Activated CD8-positive, alpha-beta memory T cell treated with anti-CD3 and anti-CD28 coated beads for 24 hours (primary cell): Measurements from ENCODE around the gene IL12RB1.
A peak's percentile ranks its signal among the peaks of the same experiment; 100 is the strongest.

Experiments used
- DNase-seq: peaks from one replicate; pipeline ENCODE4 v3.0.0-alpha.2; 2020

Gene IL12RB1

GRCh38 chr19:18085702-18086457 is 854 bp downstream of the IL12RB1 start:
- DNase-seq = no peak

GRCh38 chr19:18083929-18084684 is 2.6 kb downstream of the IL12RB1 start:
- DNase-seq = no peak

DNA sequence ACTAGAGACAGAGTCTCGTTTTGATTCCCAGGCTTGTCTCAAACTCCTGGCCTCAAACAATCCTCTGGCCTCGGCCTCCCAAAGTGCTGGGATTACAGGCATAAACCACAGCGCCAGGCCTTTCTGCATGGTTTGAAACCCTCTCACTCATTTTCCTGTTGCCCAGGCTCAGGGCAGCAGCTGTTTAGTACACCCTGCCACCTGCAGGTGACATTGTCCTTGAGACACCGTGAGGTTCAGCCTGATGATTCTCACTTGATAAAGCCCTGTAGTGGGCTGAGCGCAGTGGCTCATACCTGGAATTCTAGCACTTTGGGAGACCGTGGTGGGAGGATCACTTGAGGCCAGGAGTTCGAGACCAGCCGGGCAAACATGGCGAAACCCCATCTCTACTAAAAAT is 12.5 kb downstream of the IL12RB1 start:
- no peak for DNase-seq

- DNase-seq = no peak
These were observed 13.5 kb downstream of the IL12RB1 start for GRCh38 chr19:18073197-18073596.

DNA sequence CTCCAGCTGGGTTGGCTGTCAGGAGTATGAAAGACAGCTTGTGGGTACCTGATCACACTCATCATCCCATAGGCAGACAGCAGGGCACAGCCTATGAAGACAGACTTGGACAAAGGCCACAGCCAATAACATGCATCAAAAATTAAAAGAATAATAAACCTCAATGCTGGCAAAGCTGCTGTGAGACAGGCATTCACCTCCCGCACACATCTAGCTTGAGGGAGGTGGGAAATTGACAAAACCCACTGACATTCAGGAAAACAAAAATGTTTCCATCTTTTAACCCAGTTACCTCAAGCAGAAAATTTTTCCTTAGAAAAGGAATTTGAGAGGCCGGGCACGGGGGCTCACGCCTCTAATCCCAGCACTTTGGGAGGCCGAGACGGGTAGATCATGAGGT is 14.4 kb downstream of the IL12RB1 start:
- no peak for DNase-seq

DNA sequence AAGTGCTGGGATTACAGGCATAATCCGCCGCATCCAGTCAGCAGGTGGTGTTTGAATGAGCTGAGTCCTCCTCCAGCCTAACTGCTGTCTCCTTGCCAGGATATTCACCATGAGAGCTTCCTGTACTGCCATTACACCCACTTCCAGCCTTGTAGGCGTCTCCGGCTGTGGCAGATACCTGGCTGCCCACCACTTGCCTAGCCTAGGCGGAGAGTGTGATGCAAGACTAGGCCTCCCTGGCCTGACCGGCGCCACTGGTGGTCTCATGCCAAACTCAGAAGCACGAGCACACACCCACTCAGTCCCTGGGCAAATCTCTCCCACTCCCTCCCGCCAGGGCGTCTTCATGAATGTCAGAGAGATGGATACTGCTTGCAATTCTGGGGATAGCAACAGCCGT is 16.6 kb downstream of the IL12RB1 start:
- DNase-seq = no peak

DNA sequence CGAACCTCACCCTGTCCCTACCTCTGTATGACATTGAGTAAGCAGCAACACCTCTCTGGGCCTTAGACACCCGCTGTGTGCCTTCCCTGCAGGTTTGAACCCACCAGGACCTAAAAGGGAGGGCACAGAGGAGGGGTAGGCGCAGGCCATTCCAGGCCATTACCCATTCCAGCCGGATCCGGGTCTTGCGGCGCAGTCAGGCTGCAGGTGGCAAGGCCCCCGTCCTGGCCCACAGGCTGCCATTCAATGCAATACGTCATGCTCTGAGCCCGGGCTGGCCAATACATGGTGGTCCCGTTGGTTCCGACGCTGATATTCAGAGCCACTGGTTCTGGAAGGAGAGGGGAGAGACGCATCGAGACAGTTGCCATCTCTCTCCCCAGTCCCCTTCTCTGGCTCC is 17.4 kb downstream of the IL12RB1 start:
- DNase-seq = no peak

DNA sequence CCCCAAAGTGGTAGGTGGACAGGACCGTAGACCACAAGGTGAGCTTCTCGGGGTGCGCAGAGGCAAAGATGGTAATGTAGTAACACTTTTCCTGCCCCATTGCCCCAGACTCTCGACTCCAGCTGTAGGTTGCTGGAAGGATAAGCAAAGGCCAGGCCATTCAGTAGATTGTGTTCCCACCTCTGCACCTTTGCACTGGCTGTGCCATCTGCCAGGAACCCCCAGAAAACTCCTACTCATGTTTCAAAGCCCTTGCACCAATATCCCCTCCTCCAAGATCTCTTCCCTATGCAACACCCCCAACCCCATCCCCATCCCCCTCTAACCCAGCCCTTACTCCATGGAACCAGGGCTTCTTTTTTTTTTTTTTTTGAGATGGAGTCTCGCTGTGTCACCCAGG is 18.3 kb downstream of the IL12RB1 start:
- DNase-seq = no peak

- DNase-seq = no peak
These were observed 21.6 kb downstream of the IL12RB1 start for GRCh38 chr19:18065173-18065495.

- no peak for DNase-seq
These were observed 23.3 kb downstream of the IL12RB1 start for GRCh38 chr19:18063463-18063862.

- DNase-seq = no peak
These were observed 24.7 kb downstream of the IL12RB1 start for GRCh38 chr19:18062028-18062427.

GRCh38 chr19:18060472-18060871 is 26.3 kb downstream of the IL12RB1 start:
- no peak for DNase-seq

DNA sequence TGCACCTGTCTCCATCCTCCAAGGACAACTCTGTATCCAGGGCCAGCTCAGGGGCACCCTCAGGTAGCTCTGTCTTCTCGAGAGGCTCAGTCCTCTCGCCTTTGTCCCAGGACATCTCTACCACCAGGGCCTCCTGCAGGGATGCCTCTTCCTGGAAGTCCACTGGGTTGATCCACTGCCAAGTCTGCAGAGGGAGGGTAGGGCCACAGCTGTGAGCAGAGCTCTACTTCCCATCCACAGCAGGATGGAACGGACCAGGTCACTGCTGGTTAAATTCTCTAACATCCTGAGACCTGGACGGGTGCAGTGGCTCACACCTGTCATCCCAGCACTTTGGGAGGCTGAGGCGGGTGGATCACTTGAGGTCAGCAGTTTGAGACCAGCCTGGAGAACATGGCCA is 26.8 kb downstream of the IL12RB1 start:
- DNase-seq = no peak

GRCh38 chr19:18059297-18059696 is 27.4 kb downstream of the IL12RB1 start:
- no peak for DNase-seq

DNA sequence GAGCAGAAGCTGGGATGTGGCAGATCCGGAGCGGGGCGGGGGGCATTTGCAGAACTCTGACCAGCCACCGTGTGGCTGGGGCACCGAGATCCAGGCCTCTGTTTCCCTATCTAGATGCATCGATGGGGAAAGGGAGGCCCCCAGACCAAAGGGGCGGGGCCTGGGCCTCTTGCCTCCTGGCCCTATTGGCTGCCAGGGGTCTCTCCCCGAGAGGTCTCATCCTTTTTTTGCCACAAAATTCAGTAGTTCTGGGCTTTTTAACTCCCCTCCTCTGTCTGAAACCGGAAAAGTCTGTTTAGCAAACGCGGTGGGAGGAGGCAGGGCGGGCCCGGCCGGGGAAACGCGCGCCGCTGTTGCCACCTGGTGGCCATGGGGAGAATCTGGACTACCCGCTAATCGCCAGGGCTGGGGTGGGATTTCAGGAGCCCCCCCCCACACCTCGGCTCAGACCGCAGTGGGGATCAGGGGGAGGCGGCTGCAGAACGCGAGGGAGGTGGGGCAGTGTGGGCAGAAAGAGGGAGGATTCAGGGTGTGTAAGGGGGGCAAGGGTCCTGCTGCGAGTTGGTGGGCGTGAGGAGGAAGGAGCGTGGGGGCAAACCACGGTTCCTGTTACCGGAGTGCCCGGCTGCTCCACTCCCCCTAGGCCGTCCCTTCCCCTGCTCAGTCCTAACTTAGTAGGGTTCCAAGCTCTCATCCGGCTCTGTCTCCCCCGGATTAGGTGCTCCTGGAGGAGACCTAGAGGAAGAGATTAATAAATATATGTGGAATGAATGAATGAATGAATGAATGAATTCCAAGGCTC is 28.3 kb downstream of the IL12RB1 start:
- peak; percentile 93 for DNase-seq

DNA sequence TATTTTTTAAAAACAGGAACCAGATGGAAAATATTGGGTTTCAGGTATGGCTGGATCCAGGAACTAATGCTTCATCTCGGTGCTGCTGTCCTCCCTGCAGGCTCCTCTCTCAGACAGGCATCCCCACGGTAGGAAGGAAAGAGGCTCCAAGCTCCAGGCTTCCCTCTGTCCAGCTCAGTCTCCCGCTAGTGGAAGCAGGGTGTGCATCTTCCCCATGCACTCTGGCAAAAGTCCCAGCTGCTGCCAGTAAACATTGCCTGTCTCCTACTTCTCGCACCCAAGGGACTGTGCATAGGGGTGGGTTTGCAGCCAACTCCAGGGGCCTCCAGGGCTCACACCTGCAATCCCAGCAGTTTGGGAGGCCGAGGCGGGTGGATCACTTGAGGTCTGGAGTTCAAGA is 29.2 kb downstream of the IL12RB1 start:
- no peak for DNase-seq

GRCh38 chr19:18055967-18056366 is 30.8 kb downstream of the IL12RB1 start:
- no peak for DNase-seq

GRCh38 chr19:18053576-18054219 is 33.0 kb downstream of the IL12RB1 start:
- DNase-seq = no peak

DNA sequence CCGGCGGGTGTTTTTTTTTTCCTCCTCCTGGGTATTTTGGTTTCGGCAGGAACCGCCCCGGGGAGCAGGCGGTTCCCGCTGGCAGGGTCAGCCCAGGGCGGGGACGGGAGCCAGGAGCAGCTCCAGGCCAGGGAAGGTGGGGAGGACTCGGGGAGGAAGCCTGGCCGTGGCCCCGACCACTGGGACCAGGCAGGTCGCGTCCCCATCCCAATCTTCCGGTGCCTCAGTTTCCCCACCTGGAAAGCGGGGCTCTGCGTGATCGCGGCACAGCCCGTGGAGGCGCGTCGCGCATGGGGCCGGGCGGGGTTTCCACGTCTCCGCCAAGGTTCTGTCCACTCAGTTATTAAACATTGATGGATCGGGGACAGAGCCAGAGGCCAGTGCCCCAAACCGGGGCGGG is 34.8 kb downstream of the IL12RB1 start:
- no peak for DNase-seq

GRCh38 chr19:18049385-18049784 is 37.3 kb downstream of the IL12RB1 start:
- DNase-seq = no peak

- no peak for DNase-seq
These were observed 40.5 kb downstream of the IL12RB1 start for GRCh38 chr19:18046059-18046718.

GRCh38 chr19:18045307-18046050 is 41.3 kb downstream of the IL12RB1 start:
- DNase-seq = no peak
